Measurements from ENCODE around the gene RAPSN.

The RAPSN gene

DNA sequence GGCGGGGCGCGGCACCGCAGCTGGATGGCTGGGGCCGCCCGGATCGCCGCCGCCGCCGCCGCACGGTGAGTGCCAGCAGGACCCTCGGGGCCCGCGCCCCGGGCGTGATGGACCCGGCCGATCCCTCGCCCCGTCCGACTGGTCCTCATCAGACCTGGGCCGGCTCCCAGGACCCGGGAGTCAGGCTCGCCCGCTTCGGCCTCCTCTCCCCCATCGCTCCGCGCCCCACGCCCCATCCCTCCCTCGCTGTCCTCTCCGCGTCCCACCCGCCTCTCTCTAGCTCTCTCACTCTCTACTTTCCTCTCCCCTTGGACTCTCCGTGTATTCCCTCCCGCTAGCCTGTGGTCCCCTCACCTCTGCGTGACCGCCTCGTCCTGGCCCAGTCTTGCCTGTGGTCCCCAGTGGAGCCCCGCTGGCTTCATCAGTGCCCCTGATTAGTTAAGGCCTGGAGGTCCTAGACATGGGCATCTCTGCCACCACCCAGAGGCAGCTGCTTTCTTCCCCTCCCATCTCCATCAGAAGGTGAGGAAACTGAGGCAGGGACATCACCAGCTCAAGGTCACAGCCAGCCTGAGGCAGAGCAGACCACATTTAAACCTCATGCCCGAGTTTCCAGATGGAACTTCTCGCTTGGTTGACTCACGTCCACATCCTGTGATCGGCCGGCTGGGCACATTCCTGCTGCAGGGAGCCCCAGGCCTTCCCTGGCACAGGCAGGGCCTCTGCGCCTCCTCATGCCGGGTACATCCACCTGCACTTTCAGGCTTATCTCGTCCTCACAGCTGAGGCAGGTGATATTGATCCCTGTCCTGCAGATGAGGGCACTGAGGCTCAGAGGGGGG, 40.1 kb downstream of the RAPSN start:
- peak; percentile 87 for DNase-seq (ENCODE audit: low read depth)
- peak; percentile 7; the same call in 1 of the 2 replicates for TF ChIP-seq CTCF (conservative IDR thresholded peaks at IDR 0.05; ENCODE audit: low read length)

DNA sequence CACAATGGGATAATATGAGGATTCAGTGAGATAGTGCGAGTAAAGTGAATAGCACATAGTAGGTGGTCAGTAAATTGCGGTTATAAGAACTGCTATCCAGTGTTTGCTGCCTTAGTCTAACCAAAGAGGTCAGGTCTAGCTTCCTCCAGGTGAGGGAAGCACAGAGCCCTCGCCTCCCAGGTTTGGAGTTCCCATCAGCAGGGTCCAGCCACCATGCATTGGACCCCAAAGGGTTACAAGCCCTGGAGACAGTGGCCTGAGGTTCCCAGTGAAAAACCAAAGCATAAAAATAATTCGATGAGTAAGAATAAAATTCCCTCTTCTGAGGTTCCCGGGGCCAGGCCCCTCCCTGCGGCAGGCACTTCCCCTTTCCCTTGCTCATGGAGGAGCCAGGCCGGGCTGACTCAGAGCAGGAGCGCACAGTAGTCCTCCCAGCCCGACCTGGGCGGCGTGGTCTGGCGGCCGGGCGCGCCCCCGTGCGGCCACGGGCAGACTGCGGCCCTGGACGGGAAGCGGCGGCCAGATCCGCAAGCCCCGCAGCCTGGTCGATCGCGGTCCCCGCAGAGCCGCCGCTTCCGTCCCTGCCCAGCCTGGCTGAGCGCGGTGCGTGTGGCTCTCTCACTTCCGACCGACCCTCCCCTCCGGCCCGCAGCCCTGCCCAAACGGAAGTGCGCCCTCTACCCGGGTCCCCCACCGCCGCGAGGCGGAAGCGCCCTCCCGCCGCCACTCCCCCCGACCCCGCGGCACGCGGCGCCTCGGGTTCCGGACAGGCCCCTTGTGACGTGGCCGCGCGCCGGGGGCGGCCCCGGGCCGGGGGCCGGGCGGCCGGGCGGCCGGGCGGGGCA, 41.0 kb downstream of the RAPSN start, which contains the start of gene SLC39A13:
SLC39A13 (plus strand) TSS at position 845 of the 845 bp plus-strand sequence. CDS start 1,505 bp downstream, outside the sequence.
- peak within 1 kb of the TSS; percentile 98 for H3K4me3 ChIP-seq (ENCODE audit: low read length)
- TF ChIP-seq CTCF (conservative IDR thresholded peaks at IDR 0.05; ENCODE audit: low read length), result peak; percentile 41; the same call in 1 of the 2 replicates
- DNase-seq (ENCODE audit: low read depth), result peak; percentile 96

More for the DNA sequence above, 40.1 kb downstream of the RAPSN start:
- peak overlapping the region; percentile 98 for H3K4me3 ChIP-seq (ENCODE audit: low read length)

GRCh38 chr11:47406896-47407745, 41.8 kb downstream of the RAPSN start:
- peak overlapping the region; percentile 83 for H3K4me3 ChIP-seq (ENCODE audit: low read length)
- TF ChIP-seq CTCF (conservative IDR thresholded peaks at IDR 0.05; ENCODE audit: low read length), result peak; percentile 45
- DNase-seq (ENCODE audit: low read depth), result peak; percentile 49

- no peak for DNase-seq (ENCODE audit: low read depth)
- no peak for TF ChIP-seq CTCF (conservative IDR thresholded peaks at IDR 0.05; ENCODE audit: low read length)
- no peak overlapping the region for H3K4me3 ChIP-seq (ENCODE audit: low read length)
Measured at GRCh38 chr11:47403571-47403970, 45.4 kb downstream of the RAPSN start.

DNA sequence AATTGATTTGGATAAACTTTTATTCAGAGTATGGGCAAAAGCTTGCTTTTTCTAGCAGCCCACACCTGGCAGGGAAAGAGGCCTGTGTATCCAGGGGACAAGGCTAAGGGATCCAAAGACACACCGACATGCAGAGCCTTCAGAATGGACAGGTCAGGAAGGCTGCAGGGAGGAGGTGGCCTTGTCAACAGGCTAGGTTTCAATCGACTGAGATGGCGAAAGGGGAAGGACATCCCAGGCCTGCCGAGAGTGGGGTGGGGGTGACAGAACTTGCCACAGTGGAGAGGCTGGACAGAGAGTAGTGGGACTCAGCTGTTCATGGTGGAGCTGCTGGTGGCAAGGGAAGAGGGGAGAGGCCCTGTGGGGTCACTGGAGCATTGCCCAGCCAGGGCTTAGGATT, 45.8 kb downstream of the RAPSN start:
- H3K4me3 ChIP-seq (ENCODE audit: low read length), result no peak overlapping the region
- DNase-seq (ENCODE audit: low read depth), result no peak
- no peak for TF ChIP-seq CTCF (conservative IDR thresholded peaks at IDR 0.05; ENCODE audit: low read length)

- DNase-seq (ENCODE audit: low read depth), result no peak
- no peak overlapping the region; the same call in 1 of the 2 replicates for H3K4me3 ChIP-seq (ENCODE audit: low read length)
- no peak for TF ChIP-seq CTCF (conservative IDR thresholded peaks at IDR 0.05; ENCODE audit: low read length)
Measured at GRCh38 chr11:47400768-47401279, 48.1 kb downstream of the RAPSN start.

Measured in AG10803 (cell line).